Breast epithelium (tissue), 3 donors: ENCODE data around the gene UBE2Q2.

Experiments
- CTCF ChIP-seq, 3 donors: fragments of 450-650 bp; IDR thresholded peaks; one replicate each; pipeline ENCODE4 v1.5.1; 2016 to 2017; ENCODE audit warnings: antibody characterized with exemption in 3 of 3, mild to moderate bottlenecking in 3 of 3, moderate library complexity in 3 of 3
- POLR2A ChIP-seq: fragments of 450-650 bp; IDR thresholded peaks from one replicate; pipeline ENCODE4 v1.6.1; 2016; ENCODE audit warnings: antibody characterized with exemption, mild to moderate bottlenecking, moderate library complexity

GRCh38 chr15:75867449-75867848 is 24.2 kb downstream of the UBE2Q2 start:
- TF ChIP-seq POLR2A: no peak
- TF ChIP-seq CTCF (IDR thresholded peaks at IDR 0.05): no peak
